Stimulated activated CD8-positive, alpha-beta memory T cell treated with anti-CD3 and anti-CD28 coated beads, Interleukin-12 subunit alpha, Interleukin-12 subunit beta, amount 100 ng/mL, for 24 hours (primary cell): ENCODE measurements around the gene SRRT.
A peak's percentile ranks its signal among the peaks of the same experiment; 100 is the strongest.
"Not testable (repeated sequence)": the region's sequence is repeated elsewhere in the genome, so short reads cannot be mapped to it uniquely, and the experiment has no call there.

Experiments
- DNase-seq: peaks from one replicate; pipeline ENCODE4 v3.0.0-alpha.2; 2020; ENCODE audit errors: extremely low read depth

The SRRT gene

GRCh38 chr7:100874577-100875355 lies at the start of gene SRRT:
TSS of gene SRRT (plus strand) at chr7:100875103. CDS start at chr7:100875591, 488 bp downstream.
- peak; percentile 96 for DNase-seq

GRCh38 chr7:100825215-100825671 lies 49.7 kb upstream of the SRRT start:
- DNase-seq: no peak

- DNase-seq: no peak
These were observed 49.0 kb upstream of the SRRT start for GRCh38 chr7:100825751-100826513.

- DNase-seq: no peak
These were observed 48.2 kb upstream of the SRRT start for GRCh38 chr7:100826514-100827329.

GRCh38 chr7:100827330-100828226 lies 47.3 kb upstream of the SRRT start, which contains the start of gene EPHB4:
TSS of gene EPHB4 (minus strand) at chr7:100827523. CDS start at chr7:100827030, 493 bp downstream.
- DNase-seq: no peak

GRCh38 chr7:100829150-100829716 lies 45.7 kb upstream of the SRRT start:
- DNase-seq: no peak

GRCh38 chr7:100830396-100830795 lies 44.5 kb upstream of the SRRT start:
- no peak for DNase-seq

GRCh38 chr7:100832281-100832633 lies 42.6 kb upstream of the SRRT start:
- no peak for DNase-seq

- no peak for DNase-seq
These were observed 38.7 kb upstream of the SRRT start for GRCh38 chr7:100835903-100836811.

GRCh38 chr7:100836812-100837098 lies 38.1 kb upstream of the SRRT start:
- DNase-seq: no peak

- DNase-seq: peak; percentile 58
These were observed 37.6 kb upstream of the SRRT start for GRCh38 chr7:100837099-100837836.

- no peak for DNase-seq
These were observed 35.5 kb upstream of the SRRT start for GRCh38 chr7:100839361-100839760.

GRCh38 chr7:100840470-100841100 lies 34.3 kb upstream of the SRRT start:
- DNase-seq: no peak

- DNase-seq: no peak
These were observed 27.5 kb upstream of the SRRT start for GRCh38 chr7:100847360-100847759.

GRCh38 chr7:100852048-100852872 lies 22.6 kb upstream of the SRRT start, which contains the start of gene SLC12A9:
TSS of gene SLC12A9 (plus strand) at chr7:100852713. CDS start at chr7:100854198, 1,485 bp downstream.
- peak; percentile 74 for DNase-seq

GRCh38 chr7:100854146-100854895 lies 20.6 kb upstream of the SRRT start:
- DNase-seq: no peak

- not testable (repeated sequence) for DNase-seq
These were observed 20.0 kb upstream of the SRRT start for GRCh38 chr7:100854899-100855298.
